ENCODE data around the gene AKT1. TPM values are rescaled to one million over a fixed set of nuclear protein-coding genes. Genes with fewer than 3 reads are reported as not detected.

Gene AKT1
- polyA plus RNA-seq, 6 donors from 2014 or later = 6.3 to 22.0 (median 14.1) TPM

- no peak overlapping the region for H3K4me3 Mint-ChIP-seq
- DNase-seq (no peak), ATAC-seq (ENCODE audit: low read depth in 2 of 2) (no peak)
- H3K27ac Mint-ChIP-seq = no peak overlapping the region
- H3K27me3 Mint-ChIP-seq = no peaks in the 10 kb centered on the region
- H3K4me1 Mint-ChIP-seq = peaks cover 0 to 4% (median 0%) of the 10 kb centered on the region in 3 donors
- H3K36me3 Mint-ChIP-seq = no peaks in the 10 kb centered on the region
- H3K9me3 Mint-ChIP-seq = no peaks in the 10 kb centered on the region
Observed at GRCh38 chr14:104742586-104743455, 52.7 kb downstream of the AKT1 start.

DNA sequence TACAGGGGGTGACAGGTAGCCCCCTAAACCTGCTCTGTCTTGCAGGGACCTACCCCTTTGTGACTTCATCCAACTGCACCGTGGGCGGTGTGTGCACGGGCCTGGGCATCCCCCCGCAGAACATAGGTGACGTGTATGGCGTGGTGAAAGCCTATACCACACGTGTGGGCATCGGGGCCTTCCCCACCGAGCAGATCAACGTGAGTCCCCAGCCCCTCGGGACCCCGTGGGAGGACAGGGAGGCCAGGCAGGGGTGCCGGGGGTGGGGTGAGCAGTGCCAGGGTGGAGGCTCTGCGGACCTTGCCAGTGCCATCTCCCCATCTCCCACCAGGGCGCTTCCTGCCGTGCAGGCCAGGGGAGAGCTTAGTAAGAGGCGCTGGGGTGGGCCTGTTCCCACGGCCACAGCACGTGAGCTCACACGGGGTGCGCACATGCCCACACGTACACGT, 53.7 kb downstream of the AKT1 start:
- Mint-ChIP-seq H3K4me3 (no peak overlapping the region), H3K36me3 (no peaks in the 10 kb centered on the region), H3K27me3 (no peaks in the 10 kb centered on the region), H3K9me3 (no peaks in the 10 kb centered on the region), H3K4me1 (peaks cover 0 to 4% (median 0%) of the 10 kb centered on the region in 3 donors), H3K27ac (no peak overlapping the region)
- no peak for ATAC-seq (ENCODE audit: low read depth in 2 of 2)
- no peak for DNase-seq

GRCh38 chr14:104741108-104741802, 54.3 kb downstream of the AKT1 start:
- DNase-seq (no peak), ATAC-seq (ENCODE audit: low read depth in 2 of 2) (no peak)
- Mint-ChIP-seq H3K27me3 (no peaks in the 10 kb centered on the region), H3K27ac (no peak overlapping the region), H3K9me3 (no peaks in the 10 kb centered on the region), H3K4me1 (peaks cover 0 to 4% (median 0%) of the 10 kb centered on the region in 3 donors), H3K36me3 (no peaks in the 10 kb centered on the region), H3K4me3 (no peak overlapping the region)

DNA sequence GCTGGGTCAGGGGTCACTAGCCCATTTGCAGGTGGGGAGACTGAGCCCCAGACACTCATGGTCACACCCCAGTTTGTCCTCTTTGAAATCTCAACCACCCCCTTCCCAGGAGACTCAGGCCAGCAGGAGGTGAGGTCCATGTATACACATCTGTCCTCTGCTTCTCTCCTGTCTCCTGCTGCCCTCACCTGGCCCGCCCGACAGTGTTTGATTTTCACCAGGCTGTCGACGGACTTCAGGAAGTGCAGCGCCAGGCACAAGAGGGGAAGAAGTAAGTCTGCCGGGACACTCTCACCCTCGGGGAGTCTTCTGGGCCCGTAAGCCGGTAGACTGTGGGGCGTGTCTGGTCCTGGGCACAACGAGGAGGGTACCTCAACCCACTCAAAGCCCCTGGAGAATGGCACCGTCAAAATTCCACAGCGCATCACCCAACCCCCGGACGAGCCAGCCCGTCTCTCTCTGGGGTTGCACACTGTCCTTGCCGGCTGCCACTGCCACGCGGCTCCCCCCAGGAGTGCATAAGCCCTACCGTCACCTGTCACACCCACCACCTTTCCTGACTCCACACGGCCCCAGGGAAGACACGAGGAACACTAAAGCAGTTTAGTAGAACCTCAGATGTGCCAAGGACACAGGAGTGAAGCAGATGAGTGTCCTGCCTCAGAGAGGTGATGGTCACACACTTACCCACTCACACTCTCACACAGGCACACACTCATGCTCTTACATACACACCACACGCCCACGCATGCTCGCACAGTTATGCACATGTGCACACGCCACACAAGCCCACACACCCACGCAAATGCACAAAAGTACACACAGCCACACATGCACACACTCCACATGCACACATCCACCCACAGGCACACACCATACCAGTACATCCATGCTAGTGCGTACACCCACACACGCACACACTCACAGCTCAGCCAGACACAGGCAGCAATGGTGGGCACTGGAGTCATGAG, 55.7 kb downstream of the AKT1 start:
- H3K27me3 Mint-ChIP-seq = peaks cover 0 to 5% (median 0%) of the 10 kb centered on the region in 3 donors
- H3K27ac Mint-ChIP-seq = peak overlapping the region in 1 of 6 donors; percentile 82
- DNase-seq (no peak), ATAC-seq (ENCODE audit: low read depth in 2 of 2) (no peak)
- no peak overlapping the region for H3K4me3 Mint-ChIP-seq
- H3K36me3 Mint-ChIP-seq = no peaks in the 10 kb centered on the region
- H3K9me3 Mint-ChIP-seq = no peaks in the 10 kb centered on the region
- H3K4me1 Mint-ChIP-seq = peaks cover 0 to 4% (median 0%) of the 10 kb centered on the region in 3 donors

GRCh38 chr14:104739026-104739425, 56.5 kb downstream of the AKT1 start:
- no peaks in the 10 kb centered on the region for H3K9me3 Mint-ChIP-seq
- peaks cover 0 to 5% (median 0%) of the 10 kb centered on the region in 3 donors for H3K27me3 Mint-ChIP-seq
- no peak overlapping the region for H3K4me3 Mint-ChIP-seq
- DNase-seq (no peak), ATAC-seq (ENCODE audit: low read depth in 2 of 2) (no peak)
- H3K36me3 Mint-ChIP-seq = no peaks in the 10 kb centered on the region
- peaks cover 0 to 4% (median 0%) of the 10 kb centered on the region in 3 donors for H3K4me1 Mint-ChIP-seq
- H3K27ac Mint-ChIP-seq = no peak overlapping the region

- Mint-ChIP-seq H3K27me3 (peaks cover 0 to 6% (median 0%) of the 10 kb centered on the region in 3 donors), H3K27ac (peak overlapping the region in 1 of 6 donors; percentile 57), H3K4me3 (no peak overlapping the region), H3K36me3 (no peaks in the 10 kb centered on the region), H3K9me3 (no peaks in the 10 kb centered on the region), H3K4me1 (peaks cover 0 to 4% (median 0%) of the 10 kb centered on the region in 3 donors)
- DNase-seq (no peak), ATAC-seq (ENCODE audit: low read depth in 2 of 2) (no peak)
Observed at GRCh38 chr14:104738375-104739019, 57.1 kb downstream of the AKT1 start.

DNA sequence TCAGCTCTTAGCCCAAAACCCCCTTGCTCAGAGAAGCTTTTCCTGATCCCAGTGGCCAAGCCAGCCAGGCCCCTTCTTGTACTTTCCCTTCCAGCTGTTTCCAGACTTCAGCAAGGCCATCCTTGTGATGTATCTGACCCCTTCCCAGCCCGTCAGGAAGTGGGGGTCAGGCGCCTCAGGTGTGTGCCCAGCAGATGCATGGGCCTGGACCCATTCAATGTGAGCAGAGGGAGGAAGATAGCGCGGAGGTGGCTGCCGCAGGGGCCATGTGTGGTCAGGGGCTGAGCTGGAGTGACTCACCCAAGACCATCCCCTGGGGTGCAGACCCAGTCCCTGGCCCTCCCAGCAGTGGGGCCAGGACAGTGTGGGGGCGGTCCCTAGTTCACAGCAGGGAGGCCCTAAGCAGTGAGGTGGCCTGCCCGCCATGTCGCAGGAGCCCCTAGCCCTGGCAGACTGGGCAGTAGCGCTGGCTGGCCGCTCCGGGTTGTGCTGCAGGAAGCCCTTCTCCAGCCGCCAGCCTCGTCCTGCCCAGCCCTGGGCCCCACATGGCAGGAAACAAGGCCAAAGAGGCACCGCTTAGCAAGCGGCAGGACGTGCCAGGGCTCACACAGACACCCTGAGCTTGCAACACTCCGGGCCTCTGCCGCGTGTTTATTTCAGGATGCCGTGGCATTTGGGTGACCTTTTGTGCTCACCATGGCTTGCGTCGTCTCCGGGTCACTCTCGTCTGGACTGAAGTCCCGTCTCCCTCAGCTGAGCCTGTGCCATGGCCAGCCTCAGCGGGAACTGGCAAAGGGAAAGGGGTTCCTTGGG, 59.5 kb downstream of the AKT1 start:
- DNase-seq = no peak
- H3K36me3 Mint-ChIP-seq = no peaks in the 10 kb centered on the region
- no peak for ATAC-seq (ENCODE audit: low read depth in 2 of 2)
- peaks cover 0 to 4% (median 0%) of the 10 kb centered on the region in 3 donors for H3K4me1 Mint-ChIP-seq
- H3K4me3 Mint-ChIP-seq = no peak overlapping the region
- H3K9me3 Mint-ChIP-seq = no peaks in the 10 kb centered on the region
- H3K27ac Mint-ChIP-seq = peak overlapping the region in 1 of 6 donors; percentile 2
- peaks cover 0 to 13% (median 0%) of the 10 kb centered on the region in 3 donors for H3K27me3 Mint-ChIP-seq

DNA sequence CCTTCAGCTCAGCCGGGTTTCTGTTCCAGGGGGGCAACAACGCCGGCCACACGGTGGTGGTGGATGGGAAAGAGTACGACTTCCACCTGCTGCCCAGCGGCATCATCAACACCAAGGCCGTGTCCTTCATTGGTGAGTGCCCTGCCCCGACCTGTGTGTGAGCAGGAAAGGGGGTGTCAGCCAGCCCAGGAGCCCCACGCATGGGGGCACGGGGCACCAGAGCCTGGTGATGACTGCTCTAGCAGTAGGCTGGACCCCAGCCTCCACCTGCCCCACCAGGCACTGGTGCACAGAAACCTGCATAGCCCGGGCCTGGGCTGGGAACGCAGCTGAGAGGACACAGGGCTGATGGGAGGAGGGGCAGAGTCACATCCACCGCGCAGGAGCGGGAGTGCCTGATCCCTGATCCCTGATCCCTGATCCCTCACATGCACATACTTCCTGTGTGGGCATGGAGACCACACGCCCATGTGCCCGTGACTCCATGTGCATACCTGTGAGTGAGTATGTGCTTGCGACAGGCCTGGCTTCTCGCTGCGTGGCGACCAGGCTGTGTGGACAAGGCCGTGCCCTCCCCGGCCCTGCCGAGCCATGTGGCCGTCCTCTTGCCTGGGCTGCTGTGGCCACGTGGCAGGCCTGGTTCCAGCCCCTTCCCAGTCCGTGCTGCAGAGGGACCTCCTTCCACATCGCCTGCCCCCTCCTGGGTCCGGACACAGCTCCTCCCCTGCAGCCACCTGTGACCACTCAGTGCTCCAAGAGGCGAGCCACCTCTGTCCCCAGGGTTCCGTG, 60.4 kb downstream of the AKT1 start:
- no peaks in the 10 kb centered on the region for H3K36me3 Mint-ChIP-seq
- no peak overlapping the region for H3K27ac Mint-ChIP-seq
- H3K4me3 Mint-ChIP-seq = no peak overlapping the region
- ATAC-seq (ENCODE audit: low read depth in 2 of 2) = no peak
- DNase-seq = no peak
- peaks cover 0 to 13% (median 0%) of the 10 kb centered on the region in 3 donors for H3K27me3 Mint-ChIP-seq
- H3K9me3 Mint-ChIP-seq = no peaks in the 10 kb centered on the region
- H3K4me1 Mint-ChIP-seq = peaks cover 0 to 2% (median 0%) of the 10 kb centered on the region in 3 donors

DNA sequence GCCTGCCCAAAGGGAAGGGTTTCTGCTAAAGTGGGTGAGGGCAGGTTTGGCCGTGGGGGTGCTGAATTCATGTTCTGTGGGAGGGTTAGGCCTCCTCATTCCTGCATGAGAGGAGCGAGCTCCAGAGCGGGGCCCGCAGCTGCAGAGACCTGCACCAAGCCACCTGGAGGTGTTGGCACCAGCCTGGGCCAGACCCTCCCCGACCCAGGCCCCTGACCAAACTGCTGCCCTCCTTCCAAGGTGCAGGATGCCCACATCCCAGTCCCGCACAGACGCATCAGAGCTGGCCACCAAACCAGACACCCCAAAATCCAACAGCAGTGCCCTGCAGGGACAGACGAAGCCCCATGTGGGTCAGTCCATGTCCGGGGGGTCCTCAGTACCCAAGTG, 61.0 kb downstream of the AKT1 start:
- H3K27me3 Mint-ChIP-seq = peaks cover 0 to 13% (median 0%) of the 10 kb centered on the region in 3 donors
- DNase-seq (no peak), ATAC-seq (ENCODE audit: low read depth in 2 of 2) (no peak)
- H3K4me1 Mint-ChIP-seq = no peaks in the 10 kb centered on the region
- no peak overlapping the region for H3K27ac Mint-ChIP-seq
- H3K9me3 Mint-ChIP-seq = no peaks in the 10 kb centered on the region
- H3K4me3 Mint-ChIP-seq = no peak overlapping the region
- no peaks in the 10 kb centered on the region for H3K36me3 Mint-ChIP-seq

GRCh38 chr14:104734051-104734587, 61.4 kb downstream of the AKT1 start:
- no peak for ATAC-seq (ENCODE audit: low read depth in 2 of 2)
- Mint-ChIP-seq H3K27me3 (peaks cover 0 to 13% (median 0%) of the 10 kb centered on the region in 3 donors), H3K27ac (no peak overlapping the region), H3K4me3 (no peak overlapping the region), H3K9me3 (no peaks in the 10 kb centered on the region), H3K4me1 (peaks cover 0 to under 1% (median 0%) of the 10 kb centered on the region in 3 donors), H3K36me3 (no peaks in the 10 kb centered on the region)
- no peak for DNase-seq

DNA sequence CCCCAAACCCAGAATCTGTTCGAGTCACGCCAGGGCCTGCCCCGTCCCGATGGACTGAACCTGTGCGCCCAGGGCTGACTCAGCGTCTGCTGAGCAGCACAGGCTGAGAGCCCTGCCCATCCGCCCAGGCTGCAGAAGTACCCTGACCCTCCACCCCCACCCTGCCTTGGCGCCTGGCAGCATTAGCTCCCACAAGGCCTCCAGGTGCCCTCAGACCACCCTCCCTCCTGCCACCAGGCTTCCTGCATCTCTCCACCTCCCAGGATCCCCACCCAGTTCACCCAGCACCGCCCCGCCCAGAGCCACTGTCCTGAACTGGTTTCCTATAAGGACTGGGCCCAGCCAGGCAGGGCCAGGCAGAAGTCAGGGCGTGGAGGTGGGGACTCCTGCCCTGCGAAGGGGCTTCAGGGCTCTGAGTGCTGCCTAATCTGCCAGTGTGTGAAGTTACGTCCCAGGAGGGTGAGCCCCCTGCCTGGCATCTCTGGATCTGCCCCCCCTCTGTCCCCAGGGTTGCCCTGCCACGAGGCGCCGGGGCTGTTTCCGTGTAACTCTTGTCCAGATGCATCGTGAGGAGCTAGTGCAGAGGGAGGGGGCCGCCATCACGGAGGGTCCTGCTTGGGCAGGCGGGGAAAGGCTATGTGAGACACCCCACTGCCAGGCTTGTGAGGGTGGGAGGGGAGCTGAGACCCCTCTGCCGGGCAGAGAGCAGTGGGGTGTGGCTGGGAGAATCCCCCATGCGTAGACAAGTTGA, 62.4 kb downstream of the AKT1 start:
- no peaks in the 10 kb centered on the region for H3K9me3 Mint-ChIP-seq
- DNase-seq (no peak), ATAC-seq (ENCODE audit: low read depth in 2 of 2) (no peak)
- no peak overlapping the region for H3K27ac Mint-ChIP-seq
- H3K4me3 Mint-ChIP-seq = no peak overlapping the region
- H3K4me1 Mint-ChIP-seq = peaks cover 0 to 6% (median 0%) of the 10 kb centered on the region in 3 donors
- no peaks in the 10 kb centered on the region for H3K36me3 Mint-ChIP-seq
- H3K27me3 Mint-ChIP-seq = peaks cover 0 to 17% (median 0%) of the 10 kb centered on the region in 3 donors

Measured in naive B cell (primary cell).